ENCODE results near the gene TNFAIP1. TPM values are rescaled to one million over a fixed set of nuclear protein-coding genes. Genes with fewer than 3 reads are reported as not detected.

Gene TNFAIP1
- total RNA-seq, 1 donor from 2014 or later = 18.8 TPM

DNA sequence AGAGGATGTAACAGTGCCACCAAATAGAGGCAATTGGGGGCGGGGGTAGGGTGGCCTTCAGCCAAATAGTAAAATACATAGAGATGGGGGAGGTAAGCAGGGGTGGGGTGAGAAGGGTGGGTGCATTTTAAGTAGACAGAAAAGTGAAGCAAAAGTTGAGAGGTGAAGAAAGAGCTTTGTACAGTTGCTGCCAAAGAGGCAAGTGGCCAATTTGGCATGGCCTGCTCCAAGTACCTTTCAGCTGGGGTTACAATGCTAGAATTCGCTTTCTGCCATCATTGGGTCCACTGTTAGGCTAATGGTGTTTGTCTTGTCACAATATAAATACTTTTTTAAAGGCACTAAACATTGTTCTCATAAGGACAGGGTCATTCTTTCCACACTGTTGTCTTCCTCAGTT lies 21.7 kb upstream of the TNFAIP1 start:
- H3K9ac ChIP-seq (ENCODE audit: low read depth in 1 of 3, low read length in 3 of 3) = no peak overlapping the region
- peaks cover 9 to 11% (median 9%) of the 10 kb centered on the region in 3 donors for H3K4me1 ChIP-seq (ENCODE audit: control insufficient read depth in 3 of 3, insufficient read depth in 3 of 3, low read length in 3 of 3)
- no peak overlapping the region for H3K27ac ChIP-seq (ENCODE audit: low read depth, low read length)
- no peaks in the 10 kb centered on the region for H3K9me3 ChIP-seq (ENCODE audit: control insufficient read depth in 3 of 3, low read length in 3 of 3)
- no peaks in the 10 kb centered on the region for H3K36me3 ChIP-seq (ENCODE audit: control insufficient read depth in 3 of 3, insufficient read depth in 3 of 3, low read length in 3 of 3)
- no peaks in the 10 kb centered on the region for H3K27me3 ChIP-seq (ENCODE audit: control insufficient read depth in 3 of 3, insufficient read depth in 3 of 3, low read length in 3 of 3)
- H3K4me3 ChIP-seq (ENCODE audit: low read length in 3 of 3) = no peak overlapping the region

DNA sequence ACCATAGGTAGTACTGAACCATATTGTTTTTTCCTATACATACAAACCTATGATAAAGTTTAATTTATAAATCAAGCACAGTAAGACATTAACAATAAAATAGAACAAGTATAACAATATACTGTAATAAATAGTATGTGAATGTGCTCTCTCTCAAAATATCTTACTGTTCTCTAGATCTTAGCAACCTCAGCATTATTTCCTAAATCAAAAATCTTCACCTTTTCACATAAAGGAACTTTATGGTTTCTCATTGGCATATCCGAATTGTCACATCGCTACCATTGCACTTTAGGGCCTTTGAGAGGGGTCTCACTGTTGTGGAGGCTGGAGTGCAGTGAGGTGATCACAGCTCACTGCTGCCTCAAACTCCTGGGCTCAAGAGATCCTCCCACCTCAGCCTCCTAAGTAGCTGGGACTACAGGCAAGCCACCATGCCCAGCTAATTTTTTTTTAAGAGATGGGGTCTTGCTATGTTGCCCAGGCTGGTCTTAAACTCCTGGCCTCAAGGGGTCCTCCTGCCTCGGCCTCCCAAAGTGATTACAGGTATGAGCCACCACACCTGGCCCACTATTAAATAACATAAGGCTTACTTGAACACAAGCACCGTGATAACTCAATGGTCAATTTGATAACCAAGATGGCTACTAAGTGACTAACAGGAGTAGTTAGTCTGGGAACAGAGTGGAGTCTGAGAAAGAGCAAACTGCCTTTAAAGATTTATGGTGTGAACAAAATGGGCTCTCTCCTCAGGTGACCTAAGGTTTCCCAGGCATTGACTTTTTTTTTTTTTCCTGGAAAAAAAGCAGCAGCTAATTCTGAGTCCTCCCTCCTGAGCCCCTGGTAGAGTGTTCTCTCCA lies 19.5 kb upstream of the TNFAIP1 start:
- H3K9me3 ChIP-seq (ENCODE audit: control insufficient read depth in 3 of 3, low read length in 3 of 3) = no peaks in the 10 kb centered on the region
- no peak overlapping the region for H3K9ac ChIP-seq (ENCODE audit: low read depth in 1 of 3, low read length in 3 of 3)

DNA sequence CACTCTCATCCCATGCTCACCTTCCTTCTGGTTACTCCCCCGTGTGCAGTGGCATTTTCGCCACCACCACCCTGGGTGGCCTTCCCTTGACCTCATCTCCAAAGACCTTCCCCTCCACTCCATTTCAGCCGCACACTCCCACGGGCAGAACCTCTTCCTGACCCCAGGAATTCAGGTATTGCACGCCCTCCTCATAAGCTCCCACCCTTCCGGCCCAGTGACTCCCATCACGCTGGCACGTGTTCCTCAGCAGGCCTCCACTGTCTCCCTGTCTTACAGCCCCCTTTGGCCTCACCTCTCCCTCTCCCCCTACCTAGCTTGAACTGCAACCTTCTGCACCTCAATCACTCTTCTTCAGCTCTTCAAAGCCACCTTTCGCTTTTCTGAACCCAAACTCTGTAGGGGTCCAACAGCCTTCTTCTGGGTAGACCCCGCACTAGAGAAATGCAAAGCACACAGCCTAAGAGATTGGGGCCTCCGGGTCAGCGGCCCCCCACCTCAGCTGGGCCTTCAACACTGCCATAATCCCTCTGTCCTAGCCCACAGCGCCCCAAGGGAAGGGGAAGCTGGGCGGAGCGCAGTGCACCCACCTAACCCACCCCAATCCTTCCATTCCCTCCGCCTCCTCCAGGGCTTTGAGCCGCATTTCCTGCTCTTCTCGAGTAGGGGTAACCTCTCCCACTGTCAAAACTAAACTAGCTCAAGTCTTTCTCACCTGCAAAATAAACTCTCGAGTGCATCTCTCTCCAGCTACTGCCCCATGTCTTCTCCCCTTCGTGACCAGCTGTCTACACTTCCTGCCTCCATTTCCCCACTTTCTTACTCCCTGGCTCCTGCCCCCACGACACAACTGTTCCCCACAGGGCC lies 18.2 kb upstream of the TNFAIP1 start:
- Histone ChIP-seq H3K36me3 (ENCODE audit: control insufficient read depth in 3 of 3, insufficient read depth in 3 of 3, low read length in 3 of 3) (no peaks in the 10 kb centered on the region), H3K4me1 (ENCODE audit: control insufficient read depth in 3 of 3, insufficient read depth in 3 of 3, low read length in 3 of 3) (peaks cover 16 to 25% (median 18%) of the 10 kb centered on the region in 3 donors), H3K27ac (ENCODE audit: low read depth, low read length) (no peak overlapping the region), H3K9ac (ENCODE audit: low read depth in 1 of 3, low read length in 3 of 3) (peak overlapping the region in 2 of 3 donors; percentile 61 to 90), H3K9me3 (ENCODE audit: control insufficient read depth in 3 of 3, low read length in 3 of 3) (no peaks in the 10 kb centered on the region), H3K4me3 (ENCODE audit: low read length in 3 of 3) (no peak overlapping the region), H3K27me3 (ENCODE audit: control insufficient read depth in 3 of 3, insufficient read depth in 3 of 3, low read length in 3 of 3) (no peaks in the 10 kb centered on the region)

More for the DNA sequence above, 19.5 kb upstream of the TNFAIP1 start:
- Histone ChIP-seq H3K27ac (ENCODE audit: low read depth, low read length) (no peak overlapping the region), H3K27me3 (ENCODE audit: control insufficient read depth in 3 of 3, insufficient read depth in 3 of 3, low read length in 3 of 3) (no peaks in the 10 kb centered on the region), H3K4me1 (ENCODE audit: control insufficient read depth in 3 of 3, insufficient read depth in 3 of 3, low read length in 3 of 3) (peaks cover 16 to 25% (median 18%) of the 10 kb centered on the region in 3 donors), H3K4me3 (ENCODE audit: low read length in 3 of 3) (no peak overlapping the region), H3K36me3 (ENCODE audit: control insufficient read depth in 3 of 3, insufficient read depth in 3 of 3, low read length in 3 of 3) (no peaks in the 10 kb centered on the region)

DNA sequence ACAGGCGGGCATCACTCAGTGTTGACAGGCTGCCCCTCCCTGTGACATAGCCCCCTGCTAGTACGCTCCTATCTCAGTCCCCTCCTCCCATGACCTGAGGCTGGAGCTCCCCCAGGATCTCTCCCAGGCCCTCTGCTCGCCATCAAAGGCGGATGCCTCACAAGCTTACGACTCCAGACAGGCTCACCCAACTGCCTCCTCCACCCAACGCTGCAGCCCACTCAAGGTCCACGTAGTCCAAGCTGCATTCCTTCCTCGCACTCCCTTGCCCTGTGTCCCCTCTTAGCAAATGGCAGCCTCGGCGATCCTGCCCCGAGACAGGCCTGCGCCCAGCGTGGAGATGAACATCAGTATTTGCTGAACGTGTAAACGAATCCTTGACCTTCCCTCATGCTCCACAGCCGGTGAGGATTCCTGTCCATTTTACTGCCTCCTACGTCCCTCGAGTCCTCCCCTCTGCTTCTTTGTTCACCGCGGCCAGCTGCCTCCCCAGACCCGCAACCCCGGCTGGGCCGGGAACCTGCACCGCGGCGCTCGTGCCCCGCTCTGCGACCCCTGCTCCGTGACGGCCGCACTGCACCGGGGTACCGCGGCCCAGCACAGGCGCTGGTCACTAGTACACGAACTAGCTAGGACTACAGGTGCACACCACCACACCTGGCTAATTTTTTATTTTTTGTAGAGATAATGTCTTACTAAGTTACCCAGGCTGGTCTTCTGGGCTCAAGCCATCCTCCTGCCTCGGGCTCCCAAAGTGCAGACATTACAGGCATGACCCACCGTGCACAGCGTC lies 17.4 kb upstream of the TNFAIP1 start:
- Histone ChIP-seq H3K27me3 (ENCODE audit: control insufficient read depth in 3 of 3, insufficient read depth in 3 of 3, low read length in 3 of 3) (no peaks in the 10 kb centered on the region), H3K36me3 (ENCODE audit: control insufficient read depth in 3 of 3, insufficient read depth in 3 of 3, low read length in 3 of 3) (no peaks in the 10 kb centered on the region), H3K9ac (ENCODE audit: low read depth in 1 of 3, low read length in 3 of 3) (peak overlapping the region; percentile 45 to 90 (median 61)), H3K9me3 (ENCODE audit: control insufficient read depth in 3 of 3, low read length in 3 of 3) (no peaks in the 10 kb centered on the region), H3K4me3 (ENCODE audit: low read length in 3 of 3) (peak overlapping the region; percentile 78 to 90 (median 83)), H3K4me1 (ENCODE audit: control insufficient read depth in 3 of 3, insufficient read depth in 3 of 3, low read length in 3 of 3) (peaks cover 16 to 25% (median 18%) of the 10 kb centered on the region in 3 donors), H3K27ac (ENCODE audit: low read depth, low read length) (peak overlapping the region; percentile 47)

DNA sequence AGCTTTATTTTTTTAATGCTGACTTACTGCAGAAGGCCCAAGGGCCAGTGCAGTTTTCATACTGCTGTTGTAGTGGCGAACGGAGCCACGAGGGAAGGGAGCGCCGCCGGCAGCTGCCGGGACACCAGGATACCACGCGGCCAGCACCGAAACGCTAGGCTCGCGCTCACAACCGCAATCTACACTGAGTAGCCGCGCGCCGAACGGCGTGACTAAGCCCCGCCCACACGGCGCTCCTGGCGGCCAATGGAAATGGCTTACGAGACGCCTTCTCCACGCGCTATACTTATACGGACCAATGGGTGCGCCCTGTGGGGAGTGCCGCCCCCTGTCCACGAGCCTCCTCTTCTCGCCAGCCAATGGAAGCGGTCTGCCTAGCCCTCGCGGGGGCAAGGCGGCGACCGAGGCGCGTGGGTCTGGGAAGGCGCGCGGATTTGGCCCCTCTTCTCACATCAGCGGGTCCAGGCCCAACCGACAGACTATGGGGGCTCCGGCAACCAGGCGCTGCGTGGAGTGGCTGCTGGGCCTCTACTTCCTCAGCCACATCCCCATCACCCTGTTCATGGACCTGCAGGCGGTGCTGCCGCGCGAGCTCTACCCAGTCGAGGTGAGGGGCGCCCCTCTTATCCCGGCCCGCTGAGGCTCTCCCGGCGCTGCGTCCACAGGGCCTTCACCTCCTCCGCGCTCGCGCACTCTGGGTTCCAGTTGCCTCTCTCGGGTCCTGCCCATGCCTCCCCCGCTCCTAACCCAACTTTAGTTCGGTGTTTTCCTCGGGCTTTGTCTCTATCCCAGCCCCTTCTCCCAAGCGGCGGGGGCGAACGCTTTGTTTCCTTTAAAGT lies 16.6 kb upstream of the TNFAIP1 start, which contains the start of gene TMEM97:
TSS of gene TMEM97 (plus strand) at position 442 of the 839 bp plus-strand sequence. CDS start at position 482, 40 bp downstream.
- peak within 1 kb of the TSS; percentile 85 for H3K27ac ChIP-seq (ENCODE audit: low read depth, low read length)
- peak within 1 kb of the TSS; percentile 83 to 90 (median 84) for H3K4me3 ChIP-seq (ENCODE audit: low read length in 3 of 3)
- H3K9ac ChIP-seq (ENCODE audit: low read depth in 1 of 3, low read length in 3 of 3) = peak within 1 kb of the TSS; percentile 84 to 90 (median 86)
- no peaks in the 10 kb centered on the region for H3K36me3 ChIP-seq (ENCODE audit: control insufficient read depth in 3 of 3, insufficient read depth in 3 of 3, low read length in 3 of 3)
- H3K9me3 ChIP-seq (ENCODE audit: control insufficient read depth in 3 of 3, low read length in 3 of 3) = no peaks in the 10 kb centered on the region
- peaks cover 16 to 25% (median 18%) of the 10 kb centered on the region in 3 donors for H3K4me1 ChIP-seq (ENCODE audit: control insufficient read depth in 3 of 3, insufficient read depth in 3 of 3, low read length in 3 of 3)
- H3K27me3 ChIP-seq (ENCODE audit: control insufficient read depth in 3 of 3, insufficient read depth in 3 of 3, low read length in 3 of 3) = no peaks in the 10 kb centered on the region

DNA sequence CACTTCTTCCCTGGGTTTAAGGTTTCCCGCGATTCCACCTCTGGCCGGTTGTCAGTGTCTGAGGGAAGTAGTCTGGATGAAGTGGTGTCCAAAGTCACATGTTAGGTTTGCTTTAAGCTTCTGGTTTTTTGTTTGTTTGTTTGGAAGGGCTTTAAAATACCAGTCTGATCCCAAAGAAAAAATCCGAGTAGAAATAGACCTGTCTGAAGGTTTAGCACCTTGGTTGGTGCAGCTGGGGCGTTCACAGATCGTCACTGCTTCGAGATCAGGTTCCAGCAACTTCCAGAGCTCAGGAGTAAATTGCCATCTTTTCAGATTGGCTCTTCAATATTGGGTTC lies 16.0 kb upstream of the TNFAIP1 start:
- Histone ChIP-seq H3K9ac (ENCODE audit: low read depth in 1 of 3, low read length in 3 of 3) (peak overlapping the region; percentile 84 to 90 (median 86)), H3K27ac (ENCODE audit: low read depth, low read length) (peak overlapping the region; percentile 85), H3K4me3 (ENCODE audit: low read length in 3 of 3) (peak overlapping the region; percentile 83 to 90 (median 84)), H3K36me3 (ENCODE audit: control insufficient read depth in 3 of 3, insufficient read depth in 3 of 3, low read length in 3 of 3) (no peaks in the 10 kb centered on the region), H3K9me3 (ENCODE audit: control insufficient read depth in 3 of 3, low read length in 3 of 3) (no peaks in the 10 kb centered on the region), H3K4me1 (ENCODE audit: control insufficient read depth in 3 of 3, insufficient read depth in 3 of 3, low read length in 3 of 3) (peaks cover 16 to 25% (median 18%) of the 10 kb centered on the region in 3 donors), H3K27me3 (ENCODE audit: control insufficient read depth in 3 of 3, insufficient read depth in 3 of 3, low read length in 3 of 3) (no peaks in the 10 kb centered on the region)

DNA sequence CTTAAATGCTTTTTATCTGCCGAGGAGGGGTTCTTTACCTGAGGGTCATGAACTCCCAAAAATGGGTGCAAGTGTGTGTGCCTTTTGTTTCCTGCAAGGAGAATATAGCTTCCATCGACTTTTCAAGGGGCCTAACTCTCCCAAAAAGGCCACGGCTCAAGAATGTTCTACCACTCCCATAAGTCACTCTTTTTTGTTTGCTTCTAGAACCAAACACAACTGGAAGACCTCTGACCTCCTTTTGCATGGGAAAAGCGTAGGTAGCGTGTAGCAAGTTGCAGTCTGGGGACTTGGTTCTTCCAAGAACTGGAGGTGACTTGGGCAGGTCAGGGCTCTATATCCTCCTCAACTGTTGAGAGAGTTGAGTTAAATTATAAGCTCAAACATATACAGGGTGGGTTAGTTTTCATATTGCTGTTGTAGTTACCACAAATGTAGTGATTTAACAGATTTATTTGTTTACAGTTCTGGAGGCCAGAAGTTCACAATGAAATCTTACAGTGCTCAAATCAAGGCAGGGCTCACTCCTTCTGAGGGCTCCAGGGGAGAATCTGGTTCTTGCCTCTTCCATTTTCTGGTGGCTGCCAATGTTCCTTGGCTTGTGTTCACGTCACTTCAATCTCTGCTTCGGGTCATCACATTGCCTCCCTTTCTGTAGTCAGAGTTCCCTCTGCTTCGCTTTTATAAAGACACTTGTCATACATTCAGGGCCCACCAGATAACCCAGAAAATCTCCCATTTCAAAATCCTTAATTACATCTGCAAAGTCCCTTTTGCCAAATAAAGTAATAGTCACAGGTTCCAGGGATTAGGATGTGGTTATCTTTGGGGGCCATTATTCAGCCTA lies 15.1 kb upstream of the TNFAIP1 start:
- Histone ChIP-seq H3K9ac (ENCODE audit: low read depth in 1 of 3, low read length in 3 of 3) (no peak overlapping the region), H3K27ac (ENCODE audit: low read depth, low read length) (no peak overlapping the region), H3K9me3 (ENCODE audit: control insufficient read depth in 3 of 3, low read length in 3 of 3) (no peaks in the 10 kb centered on the region), H3K4me1 (ENCODE audit: control insufficient read depth in 3 of 3, insufficient read depth in 3 of 3, low read length in 3 of 3) (peaks cover 16 to 25% (median 18%) of the 10 kb centered on the region in 3 donors), H3K27me3 (ENCODE audit: control insufficient read depth in 3 of 3, insufficient read depth in 3 of 3, low read length in 3 of 3) (no peaks in the 10 kb centered on the region), H3K36me3 (ENCODE audit: control insufficient read depth in 3 of 3, insufficient read depth in 3 of 3, low read length in 3 of 3) (no peaks in the 10 kb centered on the region), H3K4me3 (ENCODE audit: low read length in 3 of 3) (peak overlapping the region in 1 of 3 donors; percentile 83)

DNA sequence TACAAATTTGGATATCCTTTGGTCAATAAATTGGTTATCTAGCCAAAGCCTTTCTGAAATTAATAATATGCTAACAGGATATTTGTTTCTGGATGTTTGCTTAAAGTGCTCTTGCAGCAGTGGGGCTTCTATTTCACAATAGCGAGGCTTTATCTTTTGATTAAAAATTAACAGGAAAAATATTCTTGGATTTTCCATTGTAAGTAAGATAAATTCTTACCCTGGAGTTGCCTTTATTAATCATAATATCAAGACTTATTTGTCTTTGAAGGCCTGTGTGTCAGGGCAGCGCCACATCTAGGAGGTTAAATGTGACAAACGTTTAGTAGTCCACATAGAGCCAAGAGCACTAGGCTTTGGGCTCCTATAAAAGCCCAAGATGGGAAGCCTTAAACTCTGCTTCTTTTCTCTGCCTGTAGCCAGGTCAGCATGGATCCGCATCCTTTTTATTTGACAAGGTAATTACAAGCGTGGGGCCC lies 11.3 kb upstream of the TNFAIP1 start:
- Histone ChIP-seq H3K27me3 (ENCODE audit: control insufficient read depth in 3 of 3, insufficient read depth in 3 of 3, low read length in 3 of 3) (no peaks in the 10 kb centered on the region), H3K9ac (ENCODE audit: low read depth in 1 of 3, low read length in 3 of 3) (no peak overlapping the region), H3K9me3 (ENCODE audit: control insufficient read depth in 3 of 3, low read length in 3 of 3) (no peaks in the 10 kb centered on the region), H3K27ac (ENCODE audit: low read depth, low read length) (no peak overlapping the region), H3K4me1 (ENCODE audit: control insufficient read depth in 3 of 3, insufficient read depth in 3 of 3, low read length in 3 of 3) (peaks cover 4 to 11% (median 8%) of the 10 kb centered on the region in 3 donors), H3K36me3 (ENCODE audit: control insufficient read depth in 3 of 3, insufficient read depth in 3 of 3, low read length in 3 of 3) (peaks cover 11 to 22% (median 17%) of the 10 kb centered on the region in 3 donors), H3K4me3 (ENCODE audit: low read length in 3 of 3) (no peak overlapping the region)
